Vagina (tissue), 2 donors: ENCODE results near the gene FRY. TPM values are rescaled to one million over a fixed set of nuclear protein-coding genes. Genes with fewer than 3 reads are reported as not detected.

Source experiments
- DNase-seq, 2 donors: peaks; one replicate each; pipeline ENCODE4 v3.0.0-alpha.2; 2017; ENCODE audit errors: extremely low spot score in 2 of 2
- H3K27ac ChIP-seq: fragments of 200-600 bp; sonication (generic); one replicate; pipeline ENCODE4 v1.5.1; 2019
- H3K27me3 ChIP-seq: fragments of 200-600 bp; sonication (generic); one replicate; pipeline ENCODE4 v1.5.1; 2019
- H3K36me3 ChIP-seq, 2 donors: fragments of 200-600 bp; sonication (generic); one replicate each; pipeline ENCODE4 v1.5.1; 2017 to 2019
- H3K4me1 ChIP-seq: fragments of 200-600 bp; sonication (generic); one replicate; pipeline ENCODE4 v1.5.1; 2019
- H3K4me3 ChIP-seq, 2 donors: fragments of 200-600 bp; sonication (generic); 1 replicate in 1 of 2; 2 replicates in 1 of 2; pipeline ENCODE4 v1.5.1; 2016 to 2019
- H3K9me3 ChIP-seq: fragments of 200-600 bp; sonication (generic); one replicate; pipeline ENCODE4 v1.5.1; 2019
- CTCF ChIP-seq, 3 experiments: fragments of 450-650 bp in 2 of 3; fragments of 200-600 bp in 1 of 3; sonication (generic) in 1 of 3; IDR thresholded peaks; one replicate each; pipeline ENCODE4 v1.5.1; 2017 to 2019; ENCODE audit warnings: antibody characterized with exemption in 3 of 3, mild to moderate bottlenecking in 2 of 3, moderate library complexity in 2 of 3
- POLR2A ChIP-seq, 2 donors: fragments of 450-650 bp; IDR thresholded peaks; one replicate each; pipeline ENCODE4 v1.6.1; 2017; ENCODE audit warnings: antibody characterized with exemption in 2 of 2, mild to moderate bottlenecking in 2 of 2, moderate library complexity in 2 of 2
- POLR2AphosphoS5 ChIP-seq, 2 donors: sonication (generic); formaldehyde crosslinking; IDR thresholded peaks; one replicate each; pipeline ENCODE4 v1.9.0; 2017; ENCODE audit warnings: antibody characterized with exemption in 2 of 2, mild to moderate bottlenecking in 2 of 2, low read depth in 1 of 2; ENCODE audit not compliant: insufficient read depth in 1 of 2
- intact Hi-C: fragments of 100-400 bp; cut with DNase I; formaldehyde crosslinking; loops from one replicate; pipeline ENCODE4 v1.15.1; 2023
- total RNA-seq: library from RNA; depleted of rRNA; stranded (reverse); fragments of >200 nt; gene quantifications from one replicate; pipeline ENCODE4 v1.2.3, GENCODE V29; 2016

Gene FRY
- total RNA-seq, 1 donor from 2014 or later, result 11.0 TPM

DNA sequence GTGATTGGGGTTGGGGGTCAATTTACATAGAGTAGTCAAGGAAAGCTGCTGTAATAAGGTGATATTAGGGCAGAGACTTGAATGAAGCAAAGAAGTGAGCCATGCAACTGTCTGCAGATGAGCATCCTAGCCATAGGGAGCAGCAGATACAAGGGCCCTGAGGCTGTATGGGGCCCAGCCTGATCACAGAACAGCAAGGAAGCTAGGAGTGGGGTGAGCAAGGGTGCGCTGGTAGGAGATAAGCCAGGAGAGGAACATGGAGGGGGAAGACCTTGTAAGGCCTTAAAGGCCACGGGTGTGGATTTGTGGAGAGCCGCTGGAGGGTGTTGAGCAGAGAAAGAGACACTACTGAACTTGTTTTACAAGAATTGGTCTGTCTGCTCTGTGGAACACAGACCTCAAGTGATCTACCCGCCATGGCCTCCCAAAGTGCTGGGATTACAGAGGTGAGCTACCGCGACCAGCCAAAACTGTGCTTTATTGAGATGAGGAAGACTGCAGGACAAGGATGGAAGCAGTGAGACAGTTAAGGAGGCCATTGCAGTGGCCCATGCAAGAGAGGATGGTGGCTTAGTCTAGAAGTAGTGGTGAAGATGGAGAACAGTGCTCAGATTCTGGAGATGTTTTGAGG lies 190.6 kb downstream of the FRY start:
- no peaks in the 10 kb centered on the region for H3K4me1 ChIP-seq
- TF ChIP-seq POLR2A (IDR thresholded peaks at IDR 0.05) (no peak), CTCF (IDR thresholded peaks at IDR 0.05) (no peak), POLR2AphosphoS5 (IDR thresholded peaks at IDR 0.05; ENCODE audit: insufficient read depth in 1 of 2, low read depth in 1 of 2) (no peak)
- no peaks in the 10 kb centered on the region for H3K9me3 ChIP-seq
- H3K36me3 ChIP-seq, result peaks cover 0 to 11% of the 10 kb centered on the region in 2 donors
- DNase-seq, result no peak
- H3K4me3 ChIP-seq, result no peak overlapping the region
- intact Hi-C loops, result no loop called here
- H3K27ac ChIP-seq, result no peak overlapping the region
- no peaks in the 10 kb centered on the region for H3K27me3 ChIP-seq

DNA sequence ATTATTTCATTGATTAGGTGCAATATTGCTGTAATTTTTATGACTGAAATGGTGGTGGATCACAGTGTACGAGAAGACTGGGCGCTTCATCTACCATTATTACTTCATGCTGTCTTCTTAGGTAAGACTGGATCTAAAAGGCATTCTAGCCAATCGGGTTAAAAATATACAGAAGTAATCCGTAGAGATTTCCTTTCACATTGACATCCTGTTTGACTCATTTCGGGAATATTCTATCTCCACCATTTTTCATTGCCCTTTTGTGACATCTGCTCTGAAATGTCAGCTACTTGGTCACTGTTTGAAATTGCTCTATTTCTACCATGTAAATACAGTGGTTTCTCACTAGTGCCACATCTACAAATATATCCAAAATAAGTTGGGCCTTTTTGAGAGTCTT lies 193.3 kb downstream of the FRY start:
- Histone ChIP-seq H3K9me3 (no peaks in the 10 kb centered on the region), H3K36me3 (peaks cover 0 to 11% of the 10 kb centered on the region in 2 donors), H3K4me3 (no peak overlapping the region), H3K4me1 (no peaks in the 10 kb centered on the region), H3K27ac (no peak overlapping the region), H3K27me3 (no peaks in the 10 kb centered on the region)
- intact Hi-C loops, result no loop called here
- TF ChIP-seq POLR2A (IDR thresholded peaks at IDR 0.05) (no peak), POLR2AphosphoS5 (IDR thresholded peaks at IDR 0.05; ENCODE audit: insufficient read depth in 1 of 2, low read depth in 1 of 2) (no peak), CTCF (IDR thresholded peaks at IDR 0.05) (no peak)
- DNase-seq, result no peak

DNA sequence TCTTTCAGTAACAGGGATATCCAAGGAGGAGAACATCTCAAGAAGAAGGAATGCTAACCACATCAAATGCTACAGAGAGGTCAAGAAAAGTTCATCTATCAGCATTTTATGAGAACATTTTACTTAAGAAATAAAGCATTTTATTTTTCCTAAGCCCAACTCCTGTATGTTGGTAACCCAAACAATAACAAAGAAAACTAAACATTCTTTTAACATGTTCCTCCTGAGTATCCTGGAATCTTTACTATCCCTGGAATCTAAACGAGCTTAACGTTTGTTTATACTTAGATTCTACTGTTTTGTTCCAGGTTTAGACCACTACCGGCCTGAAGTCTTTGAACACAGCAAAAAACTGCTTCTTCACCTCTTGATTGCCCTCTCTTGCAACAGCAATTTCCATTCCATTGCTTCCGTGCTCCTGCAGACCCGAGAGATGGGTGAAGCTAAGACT lies 193.9 kb downstream of the FRY start:
- TF ChIP-seq POLR2A (IDR thresholded peaks at IDR 0.05), result no peak
- no peak for TF ChIP-seq CTCF (IDR thresholded peaks at IDR 0.05)
- no peak for TF ChIP-seq POLR2AphosphoS5 (IDR thresholded peaks at IDR 0.05; ENCODE audit: insufficient read depth in 1 of 2, low read depth in 1 of 2)
- intact Hi-C loops, result no loop called here
- no peaks in the 10 kb centered on the region for H3K4me1 ChIP-seq
- no peaks in the 10 kb centered on the region for H3K27me3 ChIP-seq
- H3K9me3 ChIP-seq, result no peaks in the 10 kb centered on the region
- H3K4me3 ChIP-seq, result no peak overlapping the region
- H3K36me3 ChIP-seq, result peaks cover 0 to 11% of the 10 kb centered on the region in 2 donors
- DNase-seq, result no peak
- no peak overlapping the region for H3K27ac ChIP-seq

GRCh38 chr13:32228330-32229041 lies 196.9 kb downstream of the FRY start:
- Histone ChIP-seq H3K27me3 (no peaks in the 10 kb centered on the region), H3K27ac (no peak overlapping the region), H3K4me3 (no peak overlapping the region), H3K4me1 (no peaks in the 10 kb centered on the region), H3K9me3 (no peaks in the 10 kb centered on the region), H3K36me3 (peaks cover 0 to 11% of the 10 kb centered on the region in 2 donors)
- no peak for TF ChIP-seq CTCF (IDR thresholded peaks at IDR 0.05)
- intact Hi-C loops, result no loop called here
- DNase-seq, result no peak

GRCh38 chr13:32229443-32229842 lies 197.9 kb downstream of the FRY start:
- Histone ChIP-seq H3K4me3 (no peak overlapping the region), H3K27ac (no peak overlapping the region), H3K4me1 (no peaks in the 10 kb centered on the region), H3K27me3 (no peaks in the 10 kb centered on the region), H3K9me3 (no peaks in the 10 kb centered on the region), H3K36me3 (peaks cover 0 to 11% of the 10 kb centered on the region in 2 donors)
- no peak for TF ChIP-seq CTCF (IDR thresholded peaks at IDR 0.05)
- intact Hi-C loops, result no loop called here
- DNase-seq, result no peak
